Frontal cortex (tissue), 4 donors: ENCODE measurements around the gene PPT2. TPM values are rescaled to one million over a fixed set of nuclear protein-coding genes. Genes with fewer than 3 reads are reported as not detected.
A peak's percentile ranks its signal among the peaks of the same experiment; 100 is the strongest.
"Not testable (repeated sequence)": the region's sequence is repeated elsewhere in the genome, so short reads cannot be mapped to it uniquely, and the experiment has no call there.

ENCODE experiments used
- DNase-seq, 2 donors: peaks; one replicate each; pipeline ENCODE4 v3.0.0; 2012; ENCODE audit warnings: low spot score in 2 of 2
- FAIRE-seq: peaks from 2 replicates; lab custom pipeline; 2012; peaks lifted over from hg19 to GRCh38; lab: Jason Lieb, UNC
- total RNA-seq: library from RNA; depleted of rRNA; stranded (reverse); fragments of >200 nt; gene quantifications from one replicate; pipeline ENCODE4 v1.2.3, GENCODE V29; 2014
- donor health status: control.
- donor health status: control.
- donor health status: control.

The PPT2 gene
- total RNA-seq, 1 donor from 2014 or later = 9.8 TPM

GRCh38 chr6:32186151-32186840 is 32.4 kb downstream of the PPT2 start:
- DNase-seq, FAIRE-seq: not testable (repeated sequence)

GRCh38 chr6:32187009-32187709 is 33.2 kb downstream of the PPT2 start:
- DNase-seq (no peak), FAIRE-seq (no peak)

- DNase-seq, FAIRE-seq: not testable (repeated sequence)
Observed at GRCh38 chr6:32187725-32188380, 33.9 kb downstream of the PPT2 start.

GRCh38 chr6:32188381-32189068 is 34.6 kb downstream of the PPT2 start:
- FAIRE-seq = no peak
- DNase-seq = no peak

GRCh38 chr6:32189069-32189741 is 35.3 kb downstream of the PPT2 start:
- no peak for FAIRE-seq

GRCh38 chr6:32189742-32190053 is 35.8 kb downstream of the PPT2 start:
- FAIRE-seq (no peak), DNase-seq (no peak)

More at GRCh38 chr6:32189069-32189741, 35.3 kb downstream of the PPT2 start:
- DNase-seq = no peak

- no peak for FAIRE-seq
- peak; percentile 82 to 87 for DNase-seq
Observed at GRCh38 chr6:32190054-32190851, 36.3 kb downstream of the PPT2 start, which contains the start of gene PBX2. Gene PBX2 (minus strand): TSS chr6:32190202. CDS start chr6:32189915, 287 bp downstream.

GRCh38 chr6:32190911-32191677 is 37.2 kb downstream of the PPT2 start:
- FAIRE-seq = no peak
- no peak for DNase-seq

GRCh38 chr6:32191696-32192607 is 38.0 kb downstream of the PPT2 start:
- FAIRE-seq (no peak), DNase-seq (no peak)

- no peak for FAIRE-seq
- DNase-seq = no peak
Observed at GRCh38 chr6:32192608-32193039, 38.7 kb downstream of the PPT2 start, which contains the start of gene GPSM3. Gene GPSM3 (minus strand): TSS chr6:32192643. CDS start chr6:32192513, 130 bp downstream.

GRCh38 chr6:32193096-32193495 is 39.2 kb downstream of the PPT2 start:
- not testable (repeated sequence) for DNase-seq, FAIRE-seq

- no peak for FAIRE-seq
- DNase-seq = no peak
Observed at GRCh38 chr6:32194388-32194787, 40.4 kb downstream of the PPT2 start.

GRCh38 chr6:32194825-32195651 is 41.1 kb downstream of the PPT2 start:
- FAIRE-seq = no peak
- no peak for DNase-seq

GRCh38 chr6:32195652-32195901 is 41.6 kb downstream of the PPT2 start:
- FAIRE-seq (peak; percentile 21), DNase-seq (peak; percentile 92 to 95)

GRCh38 chr6:32195902-32196681 is 42.2 kb downstream of the PPT2 start:
- FAIRE-seq = no peak
- DNase-seq = peak; percentile 87 to 88
